Measurements from ENCODE around the gene OR4K5. TPM values are rescaled to one million over a fixed set of nuclear protein-coding genes. Genes with fewer than 3 reads are reported as not detected.

OR4K5 gene
- total RNA-seq, 4 donors from 2014 or later, result not detected

GRCh38 chr14:19917243-19917642, 3.2 kb upstream of the OR4K5 start:
- WGBS, 2 donors (ENCODE audit: low coverage in 1 of 2), result 58 to 69% methylated on average over 3 of the region's 3 CpGs
- DNase-seq, result no peak
- no peak overlapping the region for H3K27ac ChIP-seq
- intact Hi-C loops (cut with DNase I; ENCODE audit: low total_unique reads) (no loop called here), in situ Hi-C loops (cut with MboI; ENCODE audit: low pct_ligation_motif_present in 1 of 4, low pct_unique_long_range_greater_than_20kb in 1 of 4, low sequenced_read_pairs in 3 of 4) (no loop called here)
- no peaks in the 10 kb centered on the region for H3K36me3 ChIP-seq
- peaks cover 0 to 13% of the 10 kb centered on the region in 2 donors for H3K9me3 ChIP-seq
- H3K4me3 ChIP-seq, result no peak overlapping the region
- H3K4me1 ChIP-seq, result no peaks in the 10 kb centered on the region
- H3K27me3 ChIP-seq, result no peaks in the 10 kb centered on the region
- no peak for TF ChIP-seq POLR2AphosphoS5 (IDR thresholded peaks at IDR 0.05)
- TF ChIP-seq EP300 (IDR thresholded peaks at IDR 0.05; ENCODE audit: low read depth), result no peak
- TF ChIP-seq POLR2A (IDR thresholded peaks at IDR 0.05), result no peak
- no peak for TF ChIP-seq CTCF (IDR thresholded peaks at IDR 0.05)

GRCh38 chr14:19917955-19918518, 2.4 kb upstream of the OR4K5 start:
- H3K36me3 ChIP-seq, result no peaks in the 10 kb centered on the region
- in situ Hi-C loops (cut with MboI; ENCODE audit: low pct_ligation_motif_present in 1 of 4, low pct_unique_long_range_greater_than_20kb in 1 of 4, low sequenced_read_pairs in 3 of 4), result no loop called here
- no peaks in the 10 kb centered on the region for H3K4me1 ChIP-seq
- H3K27ac ChIP-seq, result no peak overlapping the region
- 29 to 71% methylated on average over 1 of the region's 1 CpG for WGBS, 2 donors (ENCODE audit: low coverage in 1 of 2)
- TF ChIP-seq EP300 (IDR thresholded peaks at IDR 0.05; ENCODE audit: low read depth) (no peak), POLR2AphosphoS5 (IDR thresholded peaks at IDR 0.05) (no peak), CTCF (IDR thresholded peaks at IDR 0.05) (no peak), POLR2A (IDR thresholded peaks at IDR 0.05) (no peak)
- H3K9me3 ChIP-seq, result peaks cover 0 to 13% of the 10 kb centered on the region in 2 donors
- no peak for DNase-seq
- intact Hi-C loops (cut with DNase I; ENCODE audit: low total_unique reads), result no loop called here
- H3K4me3 ChIP-seq, result no peak overlapping the region
- no peaks in the 10 kb centered on the region for H3K27me3 ChIP-seq

GRCh38 chr14:19918553-19919264, 1.7 kb upstream of the OR4K5 start:
- in situ Hi-C loops (cut with MboI; ENCODE audit: low pct_ligation_motif_present in 1 of 4, low pct_unique_long_range_greater_than_20kb in 1 of 4, low sequenced_read_pairs in 3 of 4), result no loop called here
- WGBS, 2 donors (ENCODE audit: low coverage in 1 of 2), result 44 to 47% methylated on average over 4 of the region's 4 CpGs
- Histone ChIP-seq H3K4me1 (no peaks in the 10 kb centered on the region), H3K27ac (no peak overlapping the region), H3K9me3 (peaks cover 0 to 13% of the 10 kb centered on the region in 2 donors), H3K4me3 (no peak overlapping the region), H3K36me3 (no peaks in the 10 kb centered on the region), H3K27me3 (no peaks in the 10 kb centered on the region)
- no peak for TF ChIP-seq CTCF (IDR thresholded peaks at IDR 0.05)
- TF ChIP-seq POLR2A (IDR thresholded peaks at IDR 0.05), result no peak
- TF ChIP-seq POLR2AphosphoS5 (IDR thresholded peaks at IDR 0.05), result no peak
- no peak for TF ChIP-seq EP300 (IDR thresholded peaks at IDR 0.05; ENCODE audit: low read depth)
- intact Hi-C loops (cut with DNase I; ENCODE audit: low total_unique reads), result no loop called here
- DNase-seq, result no peak

- Histone ChIP-seq H3K4me1 (no peaks in the 10 kb centered on the region), H3K4me3 (no peak within 1 kb of the TSS), H3K27me3 (no peaks in the 10 kb centered on the region), H3K36me3 (no peaks in the 10 kb centered on the region), H3K9me3 (peaks cover 3 to 7% of the 10 kb centered on the region in 2 donors), H3K27ac (no peak within 1 kb of the TSS)
- in situ Hi-C loops (cut with MboI; ENCODE audit: low pct_ligation_motif_present in 1 of 4, low pct_unique_long_range_greater_than_20kb in 1 of 4, low sequenced_read_pairs in 3 of 4), result no loop called here
- DNase-seq, result no peak
- TF ChIP-seq EP300 (IDR thresholded peaks at IDR 0.05; ENCODE audit: low read depth) (no peak), CTCF (IDR thresholded peaks at IDR 0.05) (no peak), POLR2A (IDR thresholded peaks at IDR 0.05) (no peak), POLR2AphosphoS5 (IDR thresholded peaks at IDR 0.05) (no peak)
- WGBS, 2 donors (ENCODE audit: low coverage in 1 of 2), result 61 to 79% methylated on average over 3 of the region's 3 CpGs
- intact Hi-C loops (cut with DNase I; ENCODE audit: low total_unique reads), result no loop called here
These were observed 10.2 kb downstream of the OR4K5 start, which contains the start of gene OR4K1 for GRCh38 chr14:19930617-19931016. OR4K1 (plus strand) TSS chr14:19930917; CDS start chr14:19935667, 4,750 bp downstream.
